Keratinocyte (primary cell): ENCODE results near the gene NPLOC4. TPM values are rescaled to one million over a fixed set of nuclear protein-coding genes. Genes with fewer than 3 reads are reported as not detected.

Experiments
- DNase-seq: peaks from one replicate; pipeline ENCODE4 v3.0.0-alpha.2; 2011; ENCODE audit warnings: low read depth, missing footprints, low spot score
- FAIRE-seq: peaks from 2 replicates; lab custom pipeline; 2011; peaks lifted over from hg19 to GRCh38; lab: Jason Lieb, UNC
- H2AFZ ChIP-seq: 2 replicates; pipeline ENCODE4 v1.6.0; 2012; ENCODE audit warnings: low read length, control low read depth, inconsistent platforms; ENCODE audit not compliant: control insufficient read depth
- H3K27ac ChIP-seq: 2 replicates; pipeline ENCODE4 v1.5.1; 2011; ENCODE audit warnings: low read length; ENCODE audit not compliant: control insufficient read depth, insufficient read depth
- H3K27me3 ChIP-seq: 3 replicates; pipeline ENCODE4 v1.6.0; 2011; ENCODE audit warnings: low read length; ENCODE audit not compliant: control insufficient read depth, insufficient read depth; ENCODE audit errors: extremely low read depth
- H3K36me3 ChIP-seq, 2 experiments: 2 replicates in 1 of 2; 3 replicates in 1 of 2; pipeline ENCODE4 v1.5.1; 2011; ENCODE audit warnings: low read length in 2 of 2, mild to moderate bottlenecking in 1 of 2; ENCODE audit not compliant: control insufficient read depth in 2 of 2, insufficient read depth in 2 of 2; ENCODE audit errors: extremely low read depth in 1 of 2
- H3K4me1 ChIP-seq: 3 replicates; pipeline ENCODE4 v1.5.1; 2011; ENCODE audit warnings: low read length; ENCODE audit not compliant: control insufficient read depth, insufficient read depth; ENCODE audit errors: extremely low read depth
- H3K4me2 ChIP-seq: 3 replicates; pipeline ENCODE4 v1.6.0; 2011; ENCODE audit warnings: low read depth, low read length; ENCODE audit not compliant: control insufficient read depth, insufficient read depth; ENCODE audit errors: extremely low read depth
- H3K4me3 ChIP-seq, 3 experiments: fragments of 200-600 bp in 1 of 3; sonication (generic) in 1 of 3; 2 replicates in 2 of 3; 3 replicates in 1 of 3; pipeline ENCODE4 v1.5.1; 2011 to 2016; ENCODE audit warnings: low read length in 3 of 3, mild to moderate bottlenecking in 3 of 3, control low read depth in 2 of 3, inconsistent platforms in 1 of 3, low read depth in 1 of 3, mixed read lengths in 1 of 3, mixed run types in 1 of 3, moderate library complexity in 1 of 3; ENCODE audit not compliant: control insufficient read depth in 2 of 3, insufficient read depth in 2 of 3; ENCODE audit errors: extremely low read depth in 1 of 3
- H3K79me2 ChIP-seq: 2 replicates; pipeline ENCODE4 v1.6.0; 2012; ENCODE audit warnings: low read length; ENCODE audit not compliant: control insufficient read depth, insufficient read depth
- H3K9ac ChIP-seq: 3 replicates; pipeline ENCODE4 v1.6.0; 2011; ENCODE audit warnings: low read length; ENCODE audit not compliant: control insufficient read depth, insufficient read depth; ENCODE audit errors: extremely low read depth
- H3K9me1 ChIP-seq: 3 replicates; pipeline ENCODE4 v1.6.0; 2011; ENCODE audit warnings: low read length; ENCODE audit not compliant: control insufficient read depth, insufficient read depth; ENCODE audit errors: extremely low read depth
- H3K9me3 ChIP-seq: 2 replicates; pipeline ENCODE4 v1.5.1; 2012; ENCODE audit warnings: low read depth, low read length; ENCODE audit not compliant: control insufficient read depth
- H4K20me1 ChIP-seq: 3 replicates; pipeline ENCODE4 v1.6.0; 2011; ENCODE audit warnings: low read length; ENCODE audit not compliant: control insufficient read depth, insufficient read depth; ENCODE audit errors: extremely low read depth
- EZH2 ChIP-seq: IDR thresholded peaks from one replicate; pipeline ENCODE4 v1.6.1; 2012; ENCODE audit warnings: inconsistent platforms, mild to moderate bottlenecking, low read length, moderate library complexity
- dilution Hi-C: fragments of 300-500 bp; cut with MboI; formaldehyde crosslinking; loops from one replicate; pipeline ENCODE4 v1.7.0; 2020; ENCODE audit warnings: low sequenced_read_pairs; ENCODE audit not compliant: extremely low pct_ligation_motif_present
- polyA plus RNA-seq, 5 experiments: library from polyadenylated mRNA; depleted of rRNA in 3 of 5; stranded (reverse) in 3 of 5; stranded (forward) in 1 of 5; unstranded in 1 of 5; fragments of >200 nt; gene quantifications; 1 replicate in 1 of 5; 2 replicates in 3 of 5; 3 replicates in 1 of 5; pipeline versions ENCODE4 v1.2.1 to v1.2.3, GENCODE V29; 2011 to 2012; ENCODE audit warnings: missing spikeins in 2 of 5, low read depth in 1 of 5, low replicate concordance in 1 of 5
- TF ChIP-seq, protein P1 (sequence below), 3 experiments: IDR thresholded peaks in 1 of 3; conservative IDR thresholded peaks in 1 of 3; optimal IDR thresholded peaks in 1 of 3; 2 replicates in 2 of 3; 3 replicates in 1 of 3; pipeline versions ENCODE3 to v1.5.1; 2011; ENCODE audit warnings: low read length in 3 of 3, mild to moderate bottlenecking in 3 of 3, moderate library complexity in 2 of 3, control low read depth in 1 of 3, inconsistent platforms in 1 of 3; ENCODE audit not compliant: insufficient read depth in 2 of 3; ENCODE audit errors: extremely low read depth in 1 of 3

NPLOC4 gene
- polyA plus RNA-seq, 1 donor (not counting 4 experiments of a cell fraction or from before 2014, with no cell fraction given) = 64.0 TPM

- DNase-seq (no peak), FAIRE-seq (no peak)
- TF ChIP-seq, protein P1, sequence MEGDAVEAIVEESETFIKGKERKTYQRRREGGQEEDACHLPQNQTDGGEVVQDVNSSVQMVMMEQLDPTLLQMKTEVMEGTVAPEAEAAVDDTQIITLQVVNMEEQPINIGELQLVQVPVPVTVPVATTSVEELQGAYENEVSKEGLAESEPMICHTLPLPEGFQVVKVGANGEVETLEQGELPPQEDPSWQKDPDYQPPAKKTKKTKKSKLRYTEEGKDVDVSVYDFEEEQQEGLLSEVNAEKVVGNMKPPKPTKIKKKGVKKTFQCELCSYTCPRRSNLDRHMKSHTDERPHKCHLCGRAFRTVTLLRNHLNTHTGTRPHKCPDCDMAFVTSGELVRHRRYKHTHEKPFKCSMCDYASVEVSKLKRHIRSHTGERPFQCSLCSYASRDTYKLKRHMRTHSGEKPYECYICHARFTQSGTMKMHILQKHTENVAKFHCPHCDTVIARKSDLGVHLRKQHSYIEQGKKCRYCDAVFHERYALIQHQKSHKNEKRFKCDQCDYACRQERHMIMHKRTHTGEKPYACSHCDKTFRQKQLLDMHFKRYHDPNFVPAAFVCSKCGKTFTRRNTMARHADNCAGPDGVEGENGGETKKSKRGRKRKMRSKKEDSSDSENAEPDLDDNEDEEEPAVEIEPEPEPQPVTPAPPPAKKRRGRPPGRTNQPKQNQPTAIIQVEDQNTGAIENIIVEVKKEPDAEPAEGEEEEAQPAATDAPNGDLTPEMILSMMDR (optimal IDR thresholded peaks at IDR 0.05 in 1 of 3, IDR thresholded peaks at IDR 0.05 in 1 of 3, conservative IDR thresholded peaks at IDR 0.05 in 1 of 3; ENCODE audit: extremely low read depth in 1 of 3, insufficient read depth in 2 of 3, low read length in 3 of 3) = no peak
- no peak for TF ChIP-seq EZH2
- H3K27ac ChIP-seq = peak overlapping the region; percentile 83
- peak overlapping the region; percentile 96 for H3K9ac ChIP-seq
- peaks cover 3% of the 10 kb centered on the region for H3K9me1 ChIP-seq
- peak overlapping the region; percentile 82 for H3K4me2 ChIP-seq
- dilution Hi-C loops = no loop called here
- H3K4me1 ChIP-seq = peaks cover 13% of the 10 kb centered on the region
- peaks cover 2% of the 10 kb centered on the region in 2 experiments for H3K36me3 ChIP-seq
- peak overlapping the region; percentile 85 to 97 (median 88) for H3K4me3 ChIP-seq
- H3K27me3 ChIP-seq = no peaks in the 10 kb centered on the region
- no peak overlapping the region for H2AFZ ChIP-seq
- H3K9me3 ChIP-seq = no peaks in the 10 kb centered on the region
- peaks cover 3% of the 10 kb centered on the region for H4K20me1 ChIP-seq
- peaks cover 57% of the 10 kb centered on the region for H3K79me2 ChIP-seq
These were observed 1.5 kb downstream of the NPLOC4 start for GRCh38 chr17:81635431-81635830.

DNA sequence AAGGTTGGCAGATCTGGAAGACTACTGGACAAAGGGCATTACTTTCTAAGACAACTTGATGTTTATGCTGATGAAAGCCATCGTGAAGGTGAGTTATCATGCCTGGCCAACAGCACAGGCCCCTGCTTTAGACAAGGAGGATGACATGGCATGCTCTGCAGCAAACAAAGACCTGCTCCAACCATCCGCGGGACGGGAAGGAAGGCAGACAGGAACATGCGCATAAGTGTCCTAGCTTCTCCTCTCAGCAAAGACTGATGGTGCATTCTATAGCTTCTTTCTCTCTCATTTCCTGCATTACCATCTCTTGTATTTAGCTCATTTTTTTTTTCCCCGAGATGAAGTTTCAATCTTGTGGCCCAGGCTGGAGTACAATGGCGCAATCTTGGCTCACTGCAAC lies 5.4 kb downstream of the NPLOC4 start:
- peaks cover 62% of the 10 kb centered on the region for H3K79me2 ChIP-seq
- no peak overlapping the region for H3K4me2 ChIP-seq
- H3K4me3 ChIP-seq = no peak overlapping the region
- no peak for FAIRE-seq
- no peak overlapping the region for H3K27ac ChIP-seq
- no peak for DNase-seq
- no peak overlapping the region for H3K9ac ChIP-seq
- peaks cover 3% of the 10 kb centered on the region for H3K9me1 ChIP-seq
- H3K27me3 ChIP-seq = no peaks in the 10 kb centered on the region
- no peak overlapping the region for H2AFZ ChIP-seq
- peaks cover 8% of the 10 kb centered on the region for H3K4me1 ChIP-seq
- dilution Hi-C loops = no loop called here
- peaks cover 3% of the 10 kb centered on the region for H4K20me1 ChIP-seq
- peaks cover 14 to 20% of the 10 kb centered on the region in 2 experiments for H3K36me3 ChIP-seq
- H3K9me3 ChIP-seq = no peaks in the 10 kb centered on the region
- no peak for TF ChIP-seq EZH2
- TF ChIP-seq, protein P1 (optimal IDR thresholded peaks at IDR 0.05 in 1 of 3, IDR thresholded peaks at IDR 0.05 in 1 of 3, conservative IDR thresholded peaks at IDR 0.05 in 1 of 3; ENCODE audit: extremely low read depth in 1 of 3, insufficient read depth in 2 of 3, low read length in 3 of 3) = no peak
